ENCODE data around the gene PTGDS.

PTGDS gene

GRCh38 chr9:136977649-136978072 lies 357 bp downstream of the PTGDS start:
- DNase-seq (ENCODE audit: insufficient read length, low spot score) (no peak), FAIRE-seq (no peak)
- no peak for TF ChIP-seq CTCF (IDR thresholded peaks at IDR 0.05; ENCODE audit: insufficient read depth, missing control alignments)

- no peak for FAIRE-seq
- DNase-seq (ENCODE audit: insufficient read length, low spot score), result no peak
- TF ChIP-seq CTCF (IDR thresholded peaks at IDR 0.05; ENCODE audit: insufficient read depth, missing control alignments), result no peak
These were observed 965 bp downstream of the PTGDS start for GRCh38 chr9:136978073-136978864.

- no peak for TF ChIP-seq CTCF (IDR thresholded peaks at IDR 0.05; ENCODE audit: insufficient read depth, missing control alignments)
- DNase-seq (ENCODE audit: insufficient read length, low spot score) (no peak), FAIRE-seq (no peak)
These were observed 1.7 kb downstream of the PTGDS start for GRCh38 chr9:136978865-136979544.

- no peak for TF ChIP-seq CTCF (IDR thresholded peaks at IDR 0.05; ENCODE audit: insufficient read depth, missing control alignments)
- no peak for DNase-seq (ENCODE audit: insufficient read length, low spot score)
- FAIRE-seq, result no peak
These were observed 2.7 kb downstream of the PTGDS start for GRCh38 chr9:136979769-136980587.

GRCh38 chr9:136980669-136981478 lies 3.6 kb downstream of the PTGDS start:
- DNase-seq (ENCODE audit: insufficient read length, low spot score) (no peak), FAIRE-seq (no peak)
- no peak for TF ChIP-seq CTCF (IDR thresholded peaks at IDR 0.05; ENCODE audit: insufficient read depth, missing control alignments)

GRCh38 chr9:136981588-136982231 lies 4.4 kb downstream of the PTGDS start:
- DNase-seq (ENCODE audit: insufficient read length, low spot score) (no peak), FAIRE-seq (no peak)
- no peak for TF ChIP-seq CTCF (IDR thresholded peaks at IDR 0.05; ENCODE audit: insufficient read depth, missing control alignments)

Measured in D721Med (cell line).